Right cardiac atrium (tissue), 5 donors: Measurements from ENCODE around the gene RBMS2. TPM values are rescaled to one million over a fixed set of nuclear protein-coding genes. Genes with fewer than 3 reads are reported as not detected.
A peak's percentile ranks its signal among the peaks of the same experiment; 100 is the strongest.

Experiments
- ATAC-seq, 2 donors: fragments of 200-7000 bp; cut with Tn5 transposase; one replicate each; pipeline versions ENCODE4 v1.8.0 to v1.9.1; 2020; ENCODE audit warnings: moderate library complexity in 2 of 2, mild to moderate bottlenecking in 1 of 2
- DNase-seq, 3 donors: peaks; one replicate each; pipeline ENCODE4 v3.0.0-alpha.2; 2020
- H3K27ac ChIP-seq: one replicate; pipeline ENCODE4 v1.5.1; 2013; ENCODE audit warnings: mild to moderate bottlenecking, low read length, control low read depth, moderate library complexity
- H3K27me3 ChIP-seq: one replicate; pipeline ENCODE4 v1.6.1; 2013; ENCODE audit not compliant: control insufficient read depth, insufficient read depth
- H3K4me1 ChIP-seq: one replicate; pipeline ENCODE4 v1.6.1; 2013; ENCODE audit warnings: low read length; ENCODE audit not compliant: control insufficient read depth, insufficient read depth
- H3K4me3 ChIP-seq: one replicate; pipeline ENCODE4 v1.5.1; 2013; ENCODE audit warnings: low read length, control low read depth
- H3K9me3 ChIP-seq: one replicate; pipeline ENCODE4 v1.6.1; 2013; ENCODE audit warnings: low read length; ENCODE audit not compliant: control insufficient read depth
- WGBS: extraction: QIAGEN DNeasy Blood & Tissue Kit; methylation state at CpG from one replicate; pipeline ENCODE4 v1.1.7; 2013; 5-methylcytosine and 5-hydroxymethylcytosine counted together
- intact Hi-C, 4 donors: fragments of 100-400 bp; cut with DNase I; formaldehyde crosslinking; loops; one replicate each; pipeline versions ENCODE4 v1.11.0 to v1.14.0; 2022 to 2023
- polyA plus RNA-seq: library from polyadenylated mRNA; stranded (reverse); fragments of 200-250 nt; gene quantifications from one replicate; pipeline ENCODE4 v1.2.3, GENCODE V29; 2013
- total RNA-seq, 4 donors: library from RNA; stranded (reverse); fragmentation: NEBNext Ultra II Directional; extraction: Animal tissue kit (Norgen Biotek cat#: 25700); gene quantifications; one replicate each; pipeline ENCODE4 v1.2.1, GENCODE V29; 2021
- donor health status: healthy with polysubstance abuse.
- donor health status: DM: no; HTN: yes; CAD: no.
- donor health status: DM: no; HTN: no; CAD: no.
- donor health status: DM: no; HTN: yes; CAD: no; lungs with severe emphysema.
- donor health status: DM: yes; HTN: yes; CAD: no.

RBMS2 gene
- total and polyA plus RNA-seq, 5 donors: 11.0 to 41.4 (median 35.2) TPM

GRCh38 chr12:56636675-56637540 is 115.3 kb downstream of the RBMS2 start:
- Histone ChIP-seq H3K27me3 (no peaks in the 10 kb centered on the region), H3K27ac (peak overlapping the region; percentile 94), H3K4me1 (peaks cover 12% of the 10 kb centered on the region), H3K4me3 (peak overlapping the region; percentile 90), H3K9me3 (no peaks in the 10 kb centered on the region)
- intact Hi-C loops: no loop called here
- WGBS: 1% methylated on average over 12 of the region's 12 CpGs
- ATAC-seq (peak; percentile 86 to 90), DNase-seq (peak; percentile 99)

- Histone ChIP-seq H3K27me3 (no peaks in the 10 kb centered on the region), H3K4me1 (peaks cover 9% of the 10 kb centered on the region), H3K27ac (no peak overlapping the region), H3K9me3 (no peaks in the 10 kb centered on the region), H3K4me3 (no peak overlapping the region)
- ATAC-seq (no peak), DNase-seq (no peak)
- intact Hi-C loops: no loop called here
- 55% methylated on average over 2 of the region's 2 CpGs for WGBS
Measured at GRCh38 chr12:56637621-56638020, 116.0 kb downstream of the RBMS2 start.

- Histone ChIP-seq H3K9me3 (no peaks in the 10 kb centered on the region), H3K4me3 (no peak overlapping the region), H3K4me1 (no peaks in the 10 kb centered on the region), H3K27ac (no peak overlapping the region), H3K27me3 (no peaks in the 10 kb centered on the region)
- WGBS: 79% methylated on average over 6 of the region's 6 CpGs
- ATAC-seq (no peak), DNase-seq (no peak)
- intact Hi-C loops: no loop called here
Measured at GRCh38 chr12:56641219-56641618, 119.6 kb downstream of the RBMS2 start.

- intact Hi-C loops: loop anchor here in 1 of 4 donors (5.0 kb wide), 1 partner anchor 38 kb away; no protein-coding TSS in a partner anchor
- no peak for DNase-seq
- Histone ChIP-seq H3K27ac (peak overlapping the region; percentile 2), H3K27me3 (no peaks in the 10 kb centered on the region), H3K9me3 (no peaks in the 10 kb centered on the region), H3K4me1 (no peaks in the 10 kb centered on the region), H3K4me3 (peak overlapping the region; percentile 89)
- WGBS: 42% methylated on average over 4 of the region's 4 CpGs
- no peak for ATAC-seq
Measured at GRCh38 chr12:56644654-56645053, 123.0 kb downstream of the RBMS2 start.

- DNase-seq: peak in 2 of 3 donors; percentile 36 to 67
Measured at GRCh38 chr12:56645201-56645716, 123.6 kb downstream of the RBMS2 start.

More at GRCh38 chr12:56645201-56645716, 123.6 kb downstream of the RBMS2 start:
- Histone ChIP-seq H3K4me1 (no peaks in the 10 kb centered on the region), H3K4me3 (peak overlapping the region; percentile 89), H3K9me3 (no peaks in the 10 kb centered on the region), H3K27me3 (no peaks in the 10 kb centered on the region), H3K27ac (peak overlapping the region; percentile 84)
- intact Hi-C loops: loop anchor here in 1 of 4 donors (5.0 kb wide), 1 partner anchor 37 kb away; no protein-coding TSS in a partner anchor
- ATAC-seq: peak in 1 of 2 donors; percentile 36
- WGBS: under 1% methylated on average over 29 of the region's 29 CpGs

Other genes with a start within 250 kb of the RBMS2 start
- gene CS, start 221.5 kb upstream of the RBMS2 start, total RNA-seq: 100 to 1,000 TPM; 454 to 594 (median 571) TPM
- 250 TPM for gene CS, start 221.5 kb upstream of the RBMS2 start, polyA plus RNA-seq
- 10 to 100 TPM; 52.4 to 65.1 (median 55.1) TPM for gene CNPY2, start 205.8 kb upstream of the RBMS2 start, total RNA-seq
- 69.7 TPM for gene CNPY2, start 205.8 kb upstream of the RBMS2 start, polyA plus RNA-seq
- gene PAN2, start 187.8 kb upstream of the RBMS2 start, total RNA-seq: 10 to 100 TPM; 39.9 to 58.3 (median 49.1) TPM
- gene PAN2, start 187.8 kb upstream of the RBMS2 start, polyA plus RNA-seq: 33.1 TPM
- not detected for gene IL23A, start 182.9 kb upstream of the RBMS2 start, total RNA-seq
- 0.32 TPM for gene IL23A, start 182.9 kb upstream of the RBMS2 start, polyA plus RNA-seq
- 10 to 100 TPM; 44.6 to 67.6 (median 53.5) TPM for gene STAT2, start 161.7 kb upstream of the RBMS2 start, total RNA-seq
- 29.9 TPM for gene STAT2, start 161.7 kb upstream of the RBMS2 start, polyA plus RNA-seq
- not detected for gene APOF, start 159.0 kb upstream of the RBMS2 start, total RNA-seq
- gene APOF, start 159.0 kb upstream of the RBMS2 start, polyA plus RNA-seq: not detected
- gene TIMELESS, start 72.4 kb upstream of the RBMS2 start, total RNA-seq: 1 to 10 TPM; 2.2 to 3.9 (median 3.6) TPM
- 2.2 TPM for gene TIMELESS, start 72.4 kb upstream of the RBMS2 start, polyA plus RNA-seq
- under 1 TPM in 3 of 4 donors, not detected in 1; 0.14 to 0.34 (median 0.25) TPM for gene MIP, start 67.2 kb upstream of the RBMS2 start, total RNA-seq
- 0.14 TPM for gene MIP, start 67.2 kb upstream of the RBMS2 start, polyA plus RNA-seq
- gene SPRYD4, start 53.2 kb upstream of the RBMS2 start, total RNA-seq: 1 to 10 TPM; 2.6 to 3.3 (median 2.7) TPM
- gene SPRYD4, start 53.2 kb upstream of the RBMS2 start, polyA plus RNA-seq: 3.1 TPM
- 1 to 10 TPM in 1 of 4 donors, under 1 TPM in 3; 0.42 to 1.2 (median 0.57) TPM for gene GLS2, start 33.7 kb upstream of the RBMS2 start, total RNA-seq
- gene GLS2, start 33.7 kb upstream of the RBMS2 start, polyA plus RNA-seq: 0.63 TPM
- 10 to 100 TPM; 38.4 to 49.2 (median 48.1) TPM for gene BAZ2A, start 108.5 kb downstream of the RBMS2 start, total RNA-seq
- 30.2 TPM for gene BAZ2A, start 108.5 kb downstream of the RBMS2 start, polyA plus RNA-seq
- gene ATP5F1B, start 124.2 kb downstream of the RBMS2 start, total RNA-seq: 1,000 to 10,000 TPM; 1,684 to 2,029 (median 1,762) TPM
- gene ATP5F1B, start 124.2 kb downstream of the RBMS2 start, polyA plus RNA-seq: 1,409 TPM
- gene PTGES3, start 166.5 kb downstream of the RBMS2 start, total RNA-seq: 100 to 1,000 TPM; 127 to 176 (median 150) TPM
- gene PTGES3, start 166.5 kb downstream of the RBMS2 start, polyA plus RNA-seq: 116 TPM
- 100 to 1,000 TPM; 541 to 618 (median 568) TPM for gene NACA, start 203.5 kb downstream of the RBMS2 start, total RNA-seq
- 852 TPM for gene NACA, start 203.5 kb downstream of the RBMS2 start, polyA plus RNA-seq
- gene PRIM1, start 230.5 kb downstream of the RBMS2 start, total RNA-seq: 1 to 10 TPM; 3.1 to 5.1 (median 4.4) TPM
- gene PRIM1, start 230.5 kb downstream of the RBMS2 start, polyA plus RNA-seq: 2.9 TPM
- gene HSD17B6, start 241.5 kb downstream of the RBMS2 start, total RNA-seq: under 1 TPM in 2 of 4 donors, not detected in 2; 0.49 to 0.64 TPM
- 0.50 TPM for gene HSD17B6, start 241.5 kb downstream of the RBMS2 start, polyA plus RNA-seq